C4-2B (cell line): ENCODE measurements around the gene DNAH1.

Source experiments
- CTCF ChIP-seq: fragments of 450-650 bp; conservative IDR thresholded peaks from 2 replicates; pipeline ENCODE4 v1.5.1; 2017; ENCODE audit warnings: mild to moderate bottlenecking
- ZFX ChIP-seq: fragments of 450-650 bp; IDR thresholded peaks from 2 replicates; pipeline ENCODE4 v1.6.1; 2017

GRCh38 chr3:52388348-52388821 is 72.3 kb downstream of the DNAH1 start:
- TF ChIP-seq CTCF, result no peak
- no peak for TF ChIP-seq ZFX
